Activated T-cell treated with anti-CD3 and anti-CD28 coated beads, Interleukin-2, amount 50 U/mL, for 4 hours (primary cell): ENCODE data around the gene SEPTIN2. TPM values are rescaled to one million over a fixed set of nuclear protein-coding genes. Genes with fewer than 3 reads are reported as not detected.

Experiments
- ATAC-seq, 2 donors: fragments of 200-7000 bp; cut with Tn5 transposase; one replicate each; pipeline ENCODE4 v1.10.0; 2021
- DNase-seq: peaks from one replicate; pipeline ENCODE4 v3.0.0-alpha.2; 2020
- H3K27me3 Mint-ChIP-seq: one replicate; pipeline ENCODE4 v1.8.0; 2021; ENCODE audit warnings: low read depth, mixed read lengths
- H3K36me3 Mint-ChIP-seq: one replicate; pipeline ENCODE4 v1.8.0; 2022; ENCODE audit warnings: mixed read lengths; ENCODE audit not compliant: insufficient read depth
- H3K4me1 Mint-ChIP-seq: one replicate; pipeline ENCODE4 v1.8.0; 2021; ENCODE audit warnings: low read depth, mixed read lengths
- H3K4me3 Mint-ChIP-seq: one replicate; pipeline ENCODE4 v1.8.0; 2021; ENCODE audit warnings: mild to moderate bottlenecking, moderate library complexity, mixed read lengths
- H3K9me3 Mint-ChIP-seq: one replicate; pipeline ENCODE4 v1.8.0; 2021; ENCODE audit warnings: mixed read lengths
- total RNA-seq, 3 donors: library from RNA; stranded (reverse); gene quantifications; one replicate each; pipeline ENCODE4 v1.2.1, GENCODE V29; 2021

SEPTIN2 gene
- total RNA-seq, 3 donors from 2014 or later = 185 to 215 (median 189) TPM

GRCh38 chr2:241339839-241340630, 24.3 kb downstream of the SEPTIN2 start:
- peaks cover 44% of the 10 kb centered on the region for H3K36me3 Mint-ChIP-seq
- no peak for DNase-seq
- H3K9me3 Mint-ChIP-seq = no peaks in the 10 kb centered on the region
- H3K4me1 Mint-ChIP-seq = peaks cover 34% of the 10 kb centered on the region
- no peak overlapping the region for H3K4me3 Mint-ChIP-seq
- no peaks in the 10 kb centered on the region for H3K27me3 Mint-ChIP-seq
- ATAC-seq = no peak

- Mint-ChIP-seq H3K9me3 (no peaks in the 10 kb centered on the region), H3K4me1 (peaks cover 32% of the 10 kb centered on the region), H3K27me3 (no peaks in the 10 kb centered on the region), H3K4me3 (no peak overlapping the region), H3K36me3 (peaks cover 46% of the 10 kb centered on the region)
- DNase-seq (no peak), ATAC-seq (no peak)
Observed at GRCh38 chr2:241340631-241341163, 25.0 kb downstream of the SEPTIN2 start.

- Mint-ChIP-seq H3K4me3 (no peak overlapping the region), H3K27me3 (no peaks in the 10 kb centered on the region), H3K9me3 (no peaks in the 10 kb centered on the region), H3K4me1 (peaks cover 17% of the 10 kb centered on the region), H3K36me3 (peaks cover 36% of the 10 kb centered on the region)
- DNase-seq = no peak
- ATAC-seq = no peak
Observed at GRCh38 chr2:241344925-241345651, 29.4 kb downstream of the SEPTIN2 start.

- no peaks in the 10 kb centered on the region for H3K27me3 Mint-ChIP-seq
- peaks cover 6% of the 10 kb centered on the region for H3K4me1 Mint-ChIP-seq
- DNase-seq (no peak), ATAC-seq (no peak)
- H3K4me3 Mint-ChIP-seq = no peak overlapping the region
- peaks cover 29% of the 10 kb centered on the region for H3K36me3 Mint-ChIP-seq
- H3K9me3 Mint-ChIP-seq = no peaks in the 10 kb centered on the region
Observed at GRCh38 chr2:241349941-241350340, 34.2 kb downstream of the SEPTIN2 start.

GRCh38 chr2:241350530-241350877, 34.8 kb downstream of the SEPTIN2 start:
- Mint-ChIP-seq H3K9me3 (no peaks in the 10 kb centered on the region), H3K27me3 (no peaks in the 10 kb centered on the region), H3K4me3 (no peak overlapping the region), H3K36me3 (peaks cover 29% of the 10 kb centered on the region), H3K4me1 (peaks cover 6% of the 10 kb centered on the region)
- DNase-seq (no peak), ATAC-seq (no peak)

GRCh38 chr2:241350878-241351639, 35.3 kb downstream of the SEPTIN2 start:
- no peaks in the 10 kb centered on the region for H3K9me3 Mint-ChIP-seq
- no peak overlapping the region for H3K4me3 Mint-ChIP-seq
- peaks cover 26% of the 10 kb centered on the region for H3K36me3 Mint-ChIP-seq
- no peak for DNase-seq
- ATAC-seq = no peak
- H3K4me1 Mint-ChIP-seq = peaks cover 6% of the 10 kb centered on the region
- H3K27me3 Mint-ChIP-seq = no peaks in the 10 kb centered on the region

GRCh38 chr2:241351640-241352031, 35.9 kb downstream of the SEPTIN2 start:
- Mint-ChIP-seq H3K9me3 (no peaks in the 10 kb centered on the region), H3K4me1 (peaks cover 6% of the 10 kb centered on the region), H3K4me3 (no peak overlapping the region), H3K27me3 (no peaks in the 10 kb centered on the region), H3K36me3 (peaks cover 26% of the 10 kb centered on the region)
- no peak for ATAC-seq
- DNase-seq = no peak

- peaks cover 10% of the 10 kb centered on the region for H3K4me1 Mint-ChIP-seq
- no peak overlapping the region for H3K4me3 Mint-ChIP-seq
- DNase-seq (no peak), ATAC-seq (no peak)
- no peaks in the 10 kb centered on the region for H3K27me3 Mint-ChIP-seq
- H3K9me3 Mint-ChIP-seq = no peaks in the 10 kb centered on the region
- peaks cover 26% of the 10 kb centered on the region for H3K36me3 Mint-ChIP-seq
Observed at GRCh38 chr2:241352227-241352626, 36.5 kb downstream of the SEPTIN2 start.

- peaks cover 26% of the 10 kb centered on the region for H3K4me1 Mint-ChIP-seq
- H3K27me3 Mint-ChIP-seq = no peaks in the 10 kb centered on the region
- ATAC-seq (peak; percentile 23 to 56), DNase-seq (peak; percentile 54)
- peaks cover 20% of the 10 kb centered on the region for H3K36me3 Mint-ChIP-seq
- no peaks in the 10 kb centered on the region for H3K9me3 Mint-ChIP-seq
- no peak overlapping the region for H3K4me3 Mint-ChIP-seq
Observed at GRCh38 chr2:241354668-241355658, 39.2 kb downstream of the SEPTIN2 start.

- Mint-ChIP-seq H3K9me3 (no peaks in the 10 kb centered on the region), H3K4me1 (peaks cover 26% of the 10 kb centered on the region), H3K27me3 (no peaks in the 10 kb centered on the region), H3K4me3 (peak within 1 kb of the TSS; percentile 83), H3K36me3 (peaks cover 11% of the 10 kb centered on the region)
- DNase-seq (peak; percentile 97), ATAC-seq (peak; percentile 95 to 97)
Observed at GRCh38 chr2:241355983-241356870, 40.5 kb downstream of the SEPTIN2 start, which contains the start of gene FARP2. FARP2 (plus strand) TSS chr2:241356285; CDS start chr2:241373108, 16,823 bp downstream.

GRCh38 chr2:241356871-241357260, 41.1 kb downstream of the SEPTIN2 start:
- ATAC-seq = no peak
- no peak for DNase-seq
- Mint-ChIP-seq H3K36me3 (peaks cover 11% of the 10 kb centered on the region), H3K27me3 (no peaks in the 10 kb centered on the region), H3K9me3 (no peaks in the 10 kb centered on the region), H3K4me1 (peaks cover 26% of the 10 kb centered on the region), H3K4me3 (peak overlapping the region; percentile 83)

- Mint-ChIP-seq H3K9me3 (no peaks in the 10 kb centered on the region), H3K36me3 (peaks cover 7% of the 10 kb centered on the region), H3K4me3 (peak overlapping the region; percentile 83), H3K4me1 (peaks cover 25% of the 10 kb centered on the region), H3K27me3 (no peaks in the 10 kb centered on the region)
- DNase-seq = no peak
- ATAC-seq = no peak
Observed at GRCh38 chr2:241357531-241357930, 41.8 kb downstream of the SEPTIN2 start.
